NCI-H2227 (cell line): ENCODE measurements around the gene SAMD4B.

Experiments
- DNase-seq: peaks from one replicate; lab custom pipeline; 2025; ENCODE audit not compliant: unreplicated experiment; lab: John Stamatoyannopoulos, UW

The SAMD4B gene

DNA sequence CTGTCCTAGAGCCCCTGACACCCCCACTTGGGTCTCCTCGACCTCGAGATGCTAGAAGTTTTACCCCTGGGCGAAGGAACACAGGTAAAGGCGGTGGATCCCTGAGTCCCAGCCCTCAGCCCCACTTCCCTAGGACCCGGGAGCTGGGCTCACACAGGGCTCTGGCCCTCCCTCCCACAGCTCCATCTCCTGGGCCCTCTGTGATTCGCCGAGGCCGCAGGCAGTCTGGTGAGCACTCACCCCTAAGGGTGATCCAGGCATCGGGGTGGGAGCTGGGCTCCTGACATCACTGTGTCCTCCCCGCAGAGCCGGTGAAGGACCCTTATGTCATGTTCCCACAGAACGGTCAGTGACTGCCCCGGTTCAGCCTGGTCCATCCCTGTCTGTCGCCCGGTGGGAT, 78.5 kb downstream of the SAMD4B start:
- no peak for DNase-seq

DNA sequence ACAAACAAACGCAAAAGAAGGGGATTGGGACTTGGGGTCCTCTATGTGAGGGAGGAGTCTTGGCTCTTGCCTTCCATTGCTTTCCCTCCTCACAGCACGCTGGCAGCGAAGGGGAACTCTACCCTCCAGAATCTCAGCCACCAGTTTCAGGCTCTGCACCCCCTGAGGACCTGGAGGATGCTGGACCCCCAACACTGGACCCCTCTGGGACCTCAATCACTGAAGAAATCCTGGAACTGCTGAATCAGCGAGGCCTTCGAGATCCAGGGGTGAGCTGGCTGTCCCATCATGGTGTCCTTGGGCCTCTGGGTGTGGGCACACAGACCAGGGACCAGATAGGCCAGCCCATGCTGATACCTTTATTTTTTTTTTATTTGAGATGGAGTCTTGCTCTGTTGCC, 79.8 kb downstream of the SAMD4B start:
- DNase-seq: no peak

DNA sequence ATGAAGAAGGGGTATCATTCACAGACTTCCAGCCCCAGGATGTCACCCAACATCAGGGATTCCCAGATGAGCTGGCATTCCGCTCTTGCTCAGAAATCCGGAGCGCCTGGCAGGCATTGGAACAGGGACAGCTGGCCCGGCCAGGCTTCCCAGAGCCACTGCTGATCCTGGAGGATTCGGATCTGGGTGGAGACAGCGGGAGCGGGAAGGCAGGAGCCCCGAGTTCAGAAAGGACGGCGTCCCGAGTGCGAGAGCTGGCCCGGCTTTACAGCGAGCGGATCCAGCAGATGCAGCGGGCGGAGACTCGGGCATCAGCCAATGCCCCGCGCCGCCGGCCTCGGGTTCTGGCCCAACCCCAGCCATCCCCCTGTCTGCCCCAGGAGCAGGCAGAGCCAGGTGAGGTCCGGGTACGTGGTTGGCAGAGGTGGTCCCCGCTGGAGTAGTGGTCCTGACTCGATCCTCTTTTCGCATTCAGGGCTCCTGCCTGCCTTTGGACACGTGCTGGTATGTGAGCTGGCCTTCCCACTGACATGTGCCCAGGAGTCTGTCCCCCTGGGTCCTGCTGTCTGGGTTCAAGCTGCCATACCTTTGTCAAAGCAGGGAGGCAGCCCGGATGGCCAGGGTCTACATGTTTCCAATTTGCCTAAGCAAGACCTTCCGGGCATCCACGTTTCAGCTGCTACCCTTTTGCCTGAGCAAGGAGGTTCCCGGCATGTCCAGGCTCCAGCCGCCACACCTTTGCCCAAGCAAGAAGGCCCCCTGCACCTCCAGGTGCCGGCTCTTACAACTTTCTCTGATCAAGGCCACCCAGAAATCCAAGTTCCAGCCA, 81.3 kb downstream of the SAMD4B start:
- no peak for DNase-seq

GRCh38 chr19:39424934-39425333, 82.7 kb downstream of the SAMD4B start:
- DNase-seq: no peak

GRCh38 chr19:39425744-39426143, 83.5 kb downstream of the SAMD4B start:
- DNase-seq: no peak

DNA sequence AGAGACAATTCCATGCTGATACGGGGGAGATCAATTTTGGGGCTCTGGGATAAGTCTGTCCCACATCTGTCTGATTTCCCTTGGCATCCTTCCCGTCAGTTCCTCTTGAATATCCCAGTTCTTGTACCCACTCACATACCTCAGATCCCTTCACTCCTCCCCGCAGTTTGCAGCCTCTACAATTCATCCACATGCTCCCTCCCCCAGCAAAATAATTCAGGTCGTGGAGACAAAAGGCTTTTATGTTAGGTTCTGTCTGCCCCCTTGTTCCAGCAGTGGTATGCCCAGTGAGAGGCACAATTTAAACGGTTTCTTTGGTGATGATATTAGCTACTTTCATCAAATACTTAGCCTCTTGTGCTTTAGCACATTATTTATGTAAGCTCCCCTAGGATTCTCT, 83.9 kb downstream of the SAMD4B start:
- DNase-seq: peak; percentile 61

DNA sequence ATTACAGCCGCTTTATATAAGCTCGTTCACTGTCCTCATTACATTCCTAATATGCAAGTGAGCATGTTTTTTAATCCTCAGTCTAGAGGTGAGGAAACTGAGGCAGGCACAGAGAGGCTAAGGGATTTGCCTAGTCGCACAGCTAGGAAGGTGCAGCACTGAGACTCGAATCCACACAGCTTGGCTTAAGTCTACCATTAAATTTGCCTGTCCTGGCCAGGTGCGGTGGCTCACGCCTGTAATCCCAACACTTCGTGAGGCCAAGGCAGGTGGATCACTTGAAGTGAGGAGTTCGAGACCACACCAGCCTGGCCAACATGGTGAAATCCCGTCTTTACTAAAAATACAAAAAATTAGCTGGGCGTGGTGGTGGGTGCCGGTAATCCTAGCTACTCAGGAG, 85.5 kb downstream of the SAMD4B start:
- DNase-seq: no peak

- DNase-seq: peak; percentile 83
Observed at GRCh38 chr19:39428283-39429112, 86.3 kb downstream of the SAMD4B start.

DNA sequence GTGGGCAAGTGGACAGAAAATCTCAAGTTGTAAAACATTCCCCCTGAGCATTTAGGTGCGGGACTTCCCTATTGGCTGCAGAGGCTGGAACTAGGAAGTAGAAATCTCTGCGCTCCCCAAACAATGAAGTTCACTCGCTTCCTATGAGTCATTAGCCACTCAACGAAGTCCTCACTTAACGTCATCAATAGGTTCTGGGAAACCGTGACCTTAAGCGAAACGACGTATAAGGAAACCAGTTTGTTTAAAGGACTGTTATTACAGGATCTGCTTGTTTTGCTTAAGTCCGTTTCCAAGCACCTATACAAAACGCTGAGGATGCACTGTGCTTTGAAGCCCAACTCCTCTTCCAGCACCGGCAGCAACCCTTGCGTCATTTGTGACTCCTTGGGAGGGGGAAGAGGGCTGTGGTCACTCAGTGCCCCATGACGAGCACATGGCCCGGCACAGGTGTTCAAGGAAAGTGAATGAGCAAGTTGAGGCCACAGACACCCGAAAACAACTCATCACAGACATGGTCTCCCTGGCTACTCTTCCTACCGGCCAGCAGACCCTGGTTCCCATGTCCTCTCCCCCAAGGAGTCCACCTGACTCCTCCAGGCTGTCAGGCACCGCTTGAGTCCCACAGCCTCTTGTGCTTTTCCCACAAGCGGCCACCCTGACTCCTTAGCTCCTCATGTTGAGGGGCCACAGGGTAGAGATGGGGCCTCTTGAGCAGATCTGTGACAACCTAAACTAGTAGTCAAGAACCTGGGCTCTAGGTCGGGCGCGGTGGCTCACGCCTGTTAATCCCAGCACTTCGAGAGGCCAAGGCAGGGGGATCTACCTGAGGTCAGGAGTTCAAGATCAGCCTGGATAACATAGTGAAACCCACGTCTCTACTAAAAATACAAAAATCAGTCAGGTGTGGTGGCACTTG, 88.7 kb downstream of the SAMD4B start:
- peak; percentile 85 for DNase-seq

DNA sequence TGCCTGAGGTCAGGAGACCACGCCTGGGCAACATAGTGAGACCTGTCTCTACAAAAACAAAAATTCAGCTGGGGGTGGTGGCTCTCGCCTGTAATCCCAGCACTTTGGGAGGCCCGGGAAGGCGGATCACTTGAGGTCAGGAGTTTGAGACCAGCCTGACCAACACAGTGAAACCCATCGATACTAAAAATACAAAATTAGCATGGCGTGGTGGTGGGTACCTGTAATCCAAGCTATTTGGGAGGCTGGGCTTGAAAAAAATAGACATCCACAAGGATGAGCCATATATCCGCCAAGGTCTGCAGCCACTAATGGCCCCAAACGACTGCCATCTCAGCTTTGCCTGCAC, 90.4 kb downstream of the SAMD4B start:
- no peak for DNase-seq

DNA sequence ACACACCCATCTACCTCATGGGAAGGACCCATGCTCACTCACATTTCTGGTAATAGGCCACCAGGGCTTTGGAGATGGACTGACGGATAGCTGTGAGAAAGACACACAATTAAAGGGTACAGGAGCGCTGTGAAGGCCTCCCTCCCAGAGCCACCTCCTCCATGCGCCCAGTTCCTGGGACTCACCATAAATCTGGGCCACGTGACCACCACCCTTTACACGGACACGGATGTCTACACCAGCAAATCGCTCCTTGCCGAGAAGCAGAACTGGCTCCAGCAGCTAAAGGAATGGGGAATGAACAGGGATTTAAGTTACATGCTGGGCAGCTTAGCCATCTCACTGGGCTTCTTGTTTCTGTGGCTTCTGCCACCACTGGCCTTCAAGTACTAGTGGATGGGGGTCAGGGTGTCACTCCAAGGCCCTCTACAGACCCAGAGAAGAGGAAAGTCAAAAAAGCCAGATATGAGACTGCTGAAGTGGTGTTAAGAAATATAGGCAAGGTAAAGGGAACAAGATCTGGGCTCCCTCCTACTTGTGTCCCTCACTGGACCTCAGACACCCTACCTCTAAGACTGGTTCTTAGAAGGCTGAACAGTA, 91.4 kb downstream of the SAMD4B start:
- DNase-seq: no peak

GRCh38 chr19:39434123-39435076, 92.2 kb downstream of the SAMD4B start:
- DNase-seq: no peak
